Testis (tissue), 2 donors: ENCODE measurements around the gene CTNNA2.

ENCODE experiments used
- CTCF ChIP-seq, 3 experiments: fragments of 450-650 bp in 2 of 3; fragments of 200-600 bp in 1 of 3; sonication (generic) in 1 of 3; IDR thresholded peaks; one replicate each; pipeline ENCODE4 v1.5.1; 2016 to 2019; ENCODE audit warnings: antibody characterized with exemption in 3 of 3, mild to moderate bottlenecking in 2 of 3, moderate library complexity in 1 of 3
- POLR2A ChIP-seq: fragments of 450-650 bp; IDR thresholded peaks from one replicate; pipeline ENCODE4 v1.6.1; 2017; ENCODE audit warnings: antibody characterized with exemption, mild to moderate bottlenecking, moderate library complexity

GRCh38 chr2:79830501-79830900 lies 317.6 kb downstream of the CTNNA2 start:
- TF ChIP-seq CTCF (IDR thresholded peaks at IDR 0.05) (no peak), POLR2A (no peak)
